CD14-positive monocyte (primary cell): ENCODE measurements around the gene SPINT2. TPM values are rescaled to one million over a fixed set of nuclear protein-coding genes. Genes with fewer than 3 reads are reported as not detected.

Source experiments
- DNase-seq, 3 donors: peaks; one replicate each; pipeline ENCODE4 v3.0.0-alpha.2; 2011 to 2022
- H2AFZ ChIP-seq: 2 replicates; pipeline ENCODE4 v1.6.0; 2012; ENCODE audit warnings: mild to moderate bottlenecking, low read depth, low read length, inconsistent platforms; ENCODE audit not compliant: insufficient read depth, poor library complexity, severe bottlenecking
- H3K27ac ChIP-seq, 2 donors: 1 replicate in 1 of 2; 2 replicates in 1 of 2; pipeline ENCODE4 v1.5.1; 2012 to 2013; ENCODE audit warnings: low read length in 2 of 2, control low read depth in 1 of 2, inconsistent platforms in 1 of 2, low read depth in 1 of 2, mild to moderate bottlenecking in 1 of 2
- H3K27me3 ChIP-seq, 2 donors: one replicate each; pipeline versions ENCODE4 v1.6.0 to v1.6.1; 2011 to 2013; ENCODE audit warnings: low read length in 2 of 2; ENCODE audit not compliant: control insufficient read depth in 2 of 2, insufficient read depth in 2 of 2
- H3K36me3 ChIP-seq, 2 donors: replicated peaks in 1 of 2; 1 replicate in 1 of 2; 2 replicates in 1 of 2; pipeline versions ENCODE4 v1.5.1 to v1.6.1; 2012 to 2013; ENCODE audit warnings: low read length in 2 of 2, control low read depth in 1 of 2, inconsistent platforms in 1 of 2, mild to moderate bottlenecking in 1 of 2; ENCODE audit not compliant: insufficient read depth in 2 of 2, control insufficient read depth in 1 of 2
- H3K4me1 ChIP-seq, 2 donors: 1 replicate in 1 of 2; 2 replicates in 1 of 2; pipeline versions ENCODE4 v1.5.1 to v1.6.1; 2012 to 2013; ENCODE audit warnings: low read length in 2 of 2, control low read depth in 1 of 2, inconsistent platforms in 1 of 2, mild to moderate bottlenecking in 1 of 2, moderate library complexity in 1 of 2; ENCODE audit not compliant: insufficient read depth in 2 of 2, control insufficient read depth in 1 of 2
- H3K4me2 ChIP-seq: replicated peaks from 2 replicates; pipeline ENCODE3; 2012; ENCODE audit warnings: low read length, moderate library complexity, mild to moderate bottlenecking; ENCODE audit not compliant: poor library complexity, severe bottlenecking; ENCODE audit errors: extremely low read depth
- H3K4me3 ChIP-seq, 3 experiments: fragments of 200-600 bp in 1 of 3; sonication (generic) in 1 of 3; replicated peaks in 1 of 3; 1 replicate in 2 of 3; 2 replicates in 1 of 3; pipeline ENCODE4 v1.5.1; 2011 to 2013; ENCODE audit warnings: low read length in 3 of 3, mild to moderate bottlenecking in 3 of 3, control low read depth in 2 of 3, low read depth in 2 of 3, inconsistent platforms in 1 of 3, moderate library complexity in 1 of 3
- H3K79me2 ChIP-seq: 2 replicates; pipeline ENCODE4 v1.6.0; 2012; ENCODE audit warnings: mild to moderate bottlenecking, control low read depth, inconsistent platforms, low read length, moderate library complexity; ENCODE audit not compliant: insufficient read depth
- H3K9ac ChIP-seq: 2 replicates; pipeline ENCODE4 v1.6.0; 2017; ENCODE audit warnings: low read length, mild to moderate bottlenecking; ENCODE audit not compliant: insufficient read depth, poor library complexity, severe bottlenecking
- H3K9me3 ChIP-seq, 2 donors: replicated peaks in 1 of 2; 1 replicate in 1 of 2; 2 replicates in 1 of 2; pipeline versions ENCODE4 v1.5.1 to v1.6.1; 2012 to 2013; ENCODE audit warnings: low read length in 2 of 2, control low read depth in 1 of 2; ENCODE audit not compliant: control insufficient read depth in 1 of 2, insufficient read depth in 1 of 2
- H4K20me1 ChIP-seq: 2 replicates; pipeline ENCODE4 v1.6.0; 2012; ENCODE audit warnings: mild to moderate bottlenecking, low read length, control low read depth, moderate library complexity; ENCODE audit not compliant: insufficient read depth
- H3K27ac Mint-ChIP-seq, 7 donors: one replicate each; pipeline ENCODE4 v1.8.0; 2020; ENCODE audit warnings: mild to moderate bottlenecking in 7 of 7, mixed read lengths in 7 of 7, moderate library complexity in 6 of 7, inconsistent platforms in 2 of 7
- H3K27me3 Mint-ChIP-seq, 3 donors: one replicate each; pipeline ENCODE4 v1.8.0; 2021 to 2022; ENCODE audit warnings: low read depth in 3 of 3, mild to moderate bottlenecking in 3 of 3, mixed read lengths in 3 of 3, moderate library complexity in 3 of 3, inconsistent platforms in 1 of 3
- H3K36me3 Mint-ChIP-seq, 2 donors: one replicate each; pipeline ENCODE4 v1.8.0; 2020; ENCODE audit warnings: mixed read lengths in 2 of 2, inconsistent platforms in 1 of 2, mild to moderate bottlenecking in 1 of 2
- H3K4me1 Mint-ChIP-seq: one replicate; pipeline ENCODE4 v1.8.0; 2020; ENCODE audit warnings: mild to moderate bottlenecking, mixed read lengths
- H3K4me3 Mint-ChIP-seq, 2 donors: one replicate each; pipeline ENCODE4 v1.8.0; 2020; ENCODE audit warnings: mild to moderate bottlenecking in 2 of 2, mixed read lengths in 2 of 2, moderate library complexity in 1 of 2
- H3K9me3 Mint-ChIP-seq, 7 donors: one replicate each; pipeline ENCODE4 v1.8.0; 2020 to 2022; ENCODE audit warnings: mixed read lengths in 7 of 7, mild to moderate bottlenecking in 6 of 7, moderate library complexity in 6 of 7, inconsistent platforms in 2 of 7
- WGBS: methylation state at CpG from one replicate; pipeline ENCODE4 v1.1.5; 2013; ENCODE audit warnings: missing lambda C conversion rate; ENCODE audit not compliant: insufficient coverage; 5-methylcytosine and 5-hydroxymethylcytosine counted together
- intact Hi-C, 2 donors: fragments of 100-400 bp; cut with micrococcal nuclease; formaldehyde crosslinking; loops; one replicate each; pipeline versions ENCODE4 v1.15.0 to v1.15.1; 2023
- polyA plus RNA-seq, 3 donors: library from polyadenylated mRNA; depleted of rRNA in 1 of 3; unstranded in 2 of 3; stranded (reverse) in 1 of 3; fragments of 300-500 nt in 2 of 3; fragments of >200 nt in 1 of 3; fragmentation: Illumina TruSeq in 2 of 3; gene quantifications; 1 replicate in 2 of 3; 2 replicates in 1 of 3; pipeline ENCODE4 v1.2.3, GENCODE V29; 2012 to 2021
- TF ChIP-seq, protein P1 (sequence below): fragments of 200-600 bp; IDR thresholded peaks from one replicate; pipeline ENCODE4 v1.8.0; 2022; ENCODE audit warnings: antibody characterized with exemption, mild to moderate bottlenecking

Gene SPINT2
- polyA plus RNA-seq, 3 donors: 42.9 to 139 (median 114) TPM

DNA sequence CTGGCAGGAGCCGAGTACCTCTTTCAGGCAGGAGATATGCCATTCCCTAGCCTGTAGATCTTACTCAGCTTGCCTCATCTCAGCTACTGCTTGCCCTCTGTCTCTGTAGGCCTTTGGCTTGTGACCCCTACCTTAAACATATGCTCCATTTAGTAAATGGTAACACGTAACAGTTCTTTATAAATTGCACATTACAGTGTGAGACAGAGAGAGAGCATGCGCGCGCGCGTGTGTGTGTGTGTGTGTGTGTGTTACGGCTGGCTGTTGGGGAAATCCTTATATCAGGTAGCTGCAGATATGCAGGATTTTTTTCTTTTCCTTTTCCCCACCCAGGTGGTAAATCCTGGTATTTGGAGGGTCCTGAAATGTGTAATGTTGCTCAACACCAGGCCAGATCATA lies 4.2 kb downstream of the SPINT2 start:
- no peaks in the 10 kb centered on the region for H3K9me3 ChIP-seq
- Mint-ChIP-seq H3K4me3 (no peak overlapping the region), H3K9me3 (no peaks in the 10 kb centered on the region), H3K27me3 (peaks cover 2 to 4% (median 4%) of the 10 kb centered on the region in 3 donors), H3K4me1 (peaks cover 46% of the 10 kb centered on the region), H3K27ac (no peak overlapping the region), H3K36me3 (peaks cover 28 to 30% of the 10 kb centered on the region in 2 donors)
- intact Hi-C loops: no loop called here
- no peak for DNase-seq
- H3K36me3 ChIP-seq: no peaks in the 10 kb centered on the region
- H4K20me1 ChIP-seq: peaks cover 39% of the 10 kb centered on the region
- H3K4me2 ChIP-seq: no peak overlapping the region
- H3K9ac ChIP-seq: no peak overlapping the region
- no peak overlapping the region for H3K27ac ChIP-seq
- no peaks in the 10 kb centered on the region for H3K27me3 ChIP-seq
- H3K4me1 ChIP-seq: peaks cover 27 to 41% of the 10 kb centered on the region in 2 donors
- peaks cover 33% of the 10 kb centered on the region for H3K79me2 ChIP-seq
- TF ChIP-seq, protein P1, sequence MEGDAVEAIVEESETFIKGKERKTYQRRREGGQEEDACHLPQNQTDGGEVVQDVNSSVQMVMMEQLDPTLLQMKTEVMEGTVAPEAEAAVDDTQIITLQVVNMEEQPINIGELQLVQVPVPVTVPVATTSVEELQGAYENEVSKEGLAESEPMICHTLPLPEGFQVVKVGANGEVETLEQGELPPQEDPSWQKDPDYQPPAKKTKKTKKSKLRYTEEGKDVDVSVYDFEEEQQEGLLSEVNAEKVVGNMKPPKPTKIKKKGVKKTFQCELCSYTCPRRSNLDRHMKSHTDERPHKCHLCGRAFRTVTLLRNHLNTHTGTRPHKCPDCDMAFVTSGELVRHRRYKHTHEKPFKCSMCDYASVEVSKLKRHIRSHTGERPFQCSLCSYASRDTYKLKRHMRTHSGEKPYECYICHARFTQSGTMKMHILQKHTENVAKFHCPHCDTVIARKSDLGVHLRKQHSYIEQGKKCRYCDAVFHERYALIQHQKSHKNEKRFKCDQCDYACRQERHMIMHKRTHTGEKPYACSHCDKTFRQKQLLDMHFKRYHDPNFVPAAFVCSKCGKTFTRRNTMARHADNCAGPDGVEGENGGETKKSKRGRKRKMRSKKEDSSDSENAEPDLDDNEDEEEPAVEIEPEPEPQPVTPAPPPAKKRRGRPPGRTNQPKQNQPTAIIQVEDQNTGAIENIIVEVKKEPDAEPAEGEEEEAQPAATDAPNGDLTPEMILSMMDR: no peak
- 80% methylated on average over 1 of the region's 8 CpGs for WGBS
- no peak overlapping the region for H3K4me3 ChIP-seq
- H2AFZ ChIP-seq: no peak overlapping the region

DNA sequence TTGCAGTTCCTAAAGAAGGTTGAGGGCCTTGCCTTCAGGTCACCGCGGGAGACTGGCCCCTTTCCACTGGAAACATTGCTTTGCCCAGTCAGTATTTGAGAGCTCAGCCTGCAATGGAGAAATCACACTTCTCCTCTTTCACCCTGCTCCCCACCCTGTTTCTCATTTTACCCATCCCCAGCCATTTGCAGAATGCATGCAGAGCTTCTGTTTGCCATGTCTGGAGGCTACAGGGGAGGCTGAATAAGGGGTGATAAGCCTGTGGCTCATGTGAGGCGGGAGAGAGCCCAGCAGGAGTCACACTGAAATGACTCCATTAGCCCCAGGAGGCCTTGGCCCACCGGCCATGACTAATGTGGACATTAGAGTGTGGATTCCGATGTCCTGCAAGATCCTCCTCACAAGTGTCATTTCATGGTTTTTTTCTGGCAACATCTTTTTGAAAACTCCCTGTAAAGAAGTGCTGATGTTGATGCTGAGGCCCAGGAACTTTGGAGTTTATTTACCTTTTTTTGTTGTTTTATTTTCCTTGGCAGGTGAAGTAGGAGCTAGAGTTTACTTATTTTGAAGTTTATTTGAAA lies 6.3 kb downstream of the SPINT2 start:
- H3K9me3 ChIP-seq: no peaks in the 10 kb centered on the region
- no peak for DNase-seq
- H3K27ac Mint-ChIP-seq: peak overlapping the region in 1 of 7 donors; percentile 46
- H3K4me3 Mint-ChIP-seq: no peak overlapping the region
- no peak overlapping the region for H3K9ac ChIP-seq
- peaks cover 30 to 34% of the 10 kb centered on the region in 2 donors for H3K36me3 Mint-ChIP-seq
- no peaks in the 10 kb centered on the region for H3K27me3 ChIP-seq
- no peak overlapping the region for H3K4me2 ChIP-seq
- H3K27ac ChIP-seq: no peak overlapping the region
- H3K9me3 Mint-ChIP-seq: no peaks in the 10 kb centered on the region
- no peak overlapping the region for H2AFZ ChIP-seq
- H3K36me3 ChIP-seq: no peaks in the 10 kb centered on the region
- peaks cover 10 to 20% of the 10 kb centered on the region in 2 donors for H3K4me1 ChIP-seq
- peaks cover 37% of the 10 kb centered on the region for H3K79me2 ChIP-seq
- peaks cover 57% of the 10 kb centered on the region for H4K20me1 ChIP-seq
- H3K4me1 Mint-ChIP-seq: peaks cover 37% of the 10 kb centered on the region
- WGBS: 100% methylated on average over 3 of the region's 5 CpGs
- TF ChIP-seq, protein P1: no peak
- intact Hi-C loops: no loop called here
- peaks cover 2 to 4% (median 2%) of the 10 kb centered on the region in 3 donors for H3K27me3 Mint-ChIP-seq
- no peak overlapping the region for H3K4me3 ChIP-seq
